ENCODE data around the gene TRIM24.

GRCh38 chr7:138568655-138569054, 108.6 kb downstream of the TRIM24 start:
- TF ChIP-seq EZH2 (IDR thresholded peaks at IDR 0.05; ENCODE audit: insufficient read depth, poor library complexity, severe bottlenecking): no peak
- no peak for TF ChIP-seq EZH2phosphoT487 (IDR thresholded peaks at IDR 0.05; ENCODE audit: insufficient read depth, low read depth)

All from GM23248 (cell line).